Measurements from ENCODE around the gene PPM1E.
"Not testable (repeated sequence)": the region's sequence is repeated elsewhere in the genome, so short reads cannot be mapped to it uniquely, and the experiment has no call there.

GRCh38 chr17:58794508-58794907 lies 38.9 kb downstream of the PPM1E start:
- TF ChIP-seq CTCF, POLR2A (IDR thresholded peaks at IDR 0.05): not testable (repeated sequence)

Data from esophagus squamous epithelium (tissue), 4 donors.